HG02981 (cell line): ENCODE measurements around the gene ADAMTSL2.

ENCODE experiments used
- ATAC-seq: cut with Tn5 transposase; IDR thresholded peaks from one replicate; pipeline ENCODE4 v1.9.1; 2021; ENCODE audit warnings: mild to moderate bottlenecking, moderate library complexity; ENCODE audit not compliant: unreplicated experiment

Gene ADAMTSL2

DNA sequence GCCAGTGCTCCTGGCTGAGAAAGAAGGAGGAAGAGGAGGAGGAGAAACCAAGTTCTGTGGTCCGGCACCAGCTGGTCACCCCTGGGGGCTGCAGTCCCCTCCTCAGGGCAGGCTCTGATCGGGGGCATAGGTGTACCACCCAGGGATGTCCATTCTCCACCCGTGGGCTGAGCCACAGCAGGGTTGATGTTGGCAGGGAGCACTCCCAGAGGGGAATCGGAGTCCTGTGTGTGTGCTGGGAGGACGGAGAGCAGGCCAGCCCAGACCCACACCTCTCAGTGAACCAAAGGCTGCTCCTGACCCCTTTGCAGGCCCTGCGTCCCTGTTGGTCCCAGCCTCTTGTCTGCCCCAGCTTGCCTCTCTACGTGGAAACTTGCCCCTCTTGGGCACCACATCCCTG lies 4.6 kb upstream of the ADAMTSL2 start:
- ATAC-seq = no peak

GRCh38 chr9:133531293-133531692 lies 3.2 kb upstream of the ADAMTSL2 start:
- no peak for ATAC-seq

DNA sequence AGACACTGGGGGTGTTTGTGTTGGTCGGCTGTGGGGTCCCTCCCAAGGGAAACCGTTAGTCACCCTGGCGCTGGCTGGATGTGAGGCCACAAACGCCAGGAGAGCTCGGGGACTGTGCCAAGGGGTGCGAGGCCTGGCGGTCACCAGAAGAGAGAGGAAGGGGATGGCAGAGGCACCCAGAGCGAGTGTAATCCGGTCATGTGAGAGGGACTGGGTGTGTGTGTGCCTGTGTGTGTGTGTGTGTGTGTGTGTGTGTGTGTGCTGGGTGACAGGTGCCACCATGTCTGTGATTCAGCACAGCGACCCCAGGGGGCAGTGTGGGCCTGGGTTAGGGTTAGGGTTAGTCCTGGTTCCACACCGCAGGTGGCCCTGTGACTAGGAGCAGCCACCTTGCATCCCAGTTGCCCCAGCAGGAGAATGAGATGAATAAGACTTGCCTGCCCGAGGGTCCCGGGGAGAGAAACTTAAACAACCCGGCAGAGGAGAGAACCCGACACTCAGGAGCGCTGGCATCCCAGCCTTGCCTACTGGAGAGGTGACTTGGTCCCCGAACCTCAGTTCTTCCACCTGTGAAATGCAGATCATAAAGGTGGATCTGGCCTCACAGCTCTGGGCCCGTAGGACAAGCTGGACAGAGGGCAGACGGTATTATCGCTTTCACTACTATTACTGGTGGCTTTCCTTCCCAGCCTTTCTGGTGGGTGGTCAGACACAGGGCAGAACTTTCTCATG lies 1.4 kb upstream of the ADAMTSL2 start:
- no peak for ATAC-seq

GRCh38 chr9:133533857-133534256 lies 647 bp upstream of the ADAMTSL2 start:
- no peak for ATAC-seq

GRCh38 chr9:133535306-133535877 lies 888 bp downstream of the ADAMTSL2 start:
- no peak for ATAC-seq

DNA sequence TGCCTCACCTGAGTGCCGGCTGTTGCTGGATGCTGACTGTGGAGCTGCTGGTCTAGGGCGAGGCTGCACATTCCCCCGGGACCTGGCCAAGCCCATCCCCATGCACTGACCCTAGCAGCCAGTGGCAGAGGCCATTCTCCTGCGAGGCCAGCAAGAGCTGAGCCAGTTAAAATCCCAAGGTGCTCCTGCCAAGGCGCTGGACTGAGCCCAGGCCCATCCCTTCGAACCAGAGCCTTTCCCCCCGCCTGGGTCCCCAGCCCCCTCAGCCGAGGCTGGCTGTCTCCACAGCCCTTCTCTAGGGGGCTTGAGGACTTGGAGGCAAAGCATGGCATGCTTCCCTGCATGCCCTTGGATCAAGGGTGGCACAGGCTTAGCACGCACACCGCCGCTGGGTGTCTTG lies 1.6 kb downstream of the ADAMTSL2 start:
- ATAC-seq = no peak

GRCh38 chr9:133536536-133536935 lies 2.0 kb downstream of the ADAMTSL2 start:
- ATAC-seq = no peak

DNA sequence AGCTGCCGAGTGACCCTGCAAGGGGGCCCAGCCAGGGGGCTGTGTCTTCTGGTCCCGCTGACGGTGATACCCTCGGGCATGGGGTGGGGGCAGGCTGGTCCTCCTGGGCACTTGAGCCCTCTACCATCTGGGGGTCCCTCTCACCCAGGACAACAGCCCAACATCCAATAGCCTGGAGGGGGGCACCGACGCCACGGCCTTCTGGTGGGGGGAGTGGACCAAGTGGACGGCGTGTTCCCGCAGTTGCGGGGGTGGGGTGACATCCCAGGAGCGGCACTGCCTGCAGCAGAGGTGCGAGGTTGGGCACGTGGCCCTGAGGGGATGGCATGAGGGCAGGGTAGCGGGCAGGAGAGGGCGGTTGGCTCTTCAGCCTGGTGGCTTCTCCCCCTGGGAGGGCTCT lies 2.8 kb downstream of the ADAMTSL2 start:
- ATAC-seq = no peak

GRCh38 chr9:133538176-133538575 lies 3.7 kb downstream of the ADAMTSL2 start:
- no peak for ATAC-seq

- ATAC-seq = no peak
Observed at GRCh38 chr9:133538851-133539833, 4.6 kb downstream of the ADAMTSL2 start.

- ATAC-seq = no peak
Observed at GRCh38 chr9:133539991-133540697, 5.6 kb downstream of the ADAMTSL2 start.

- ATAC-seq = no peak
Observed at GRCh38 chr9:133540698-133541025, 6.2 kb downstream of the ADAMTSL2 start.

GRCh38 chr9:133542002-133542401 lies 7.5 kb downstream of the ADAMTSL2 start:
- no peak for ATAC-seq

- no peak for ATAC-seq
Observed at GRCh38 chr9:133543772-133544467, 9.4 kb downstream of the ADAMTSL2 start.

GRCh38 chr9:133545494-133546286 lies 11.2 kb downstream of the ADAMTSL2 start:
- ATAC-seq = no peak

- ATAC-seq = no peak
Observed at GRCh38 chr9:133546287-133546680, 11.8 kb downstream of the ADAMTSL2 start.

- ATAC-seq = no peak
Observed at GRCh38 chr9:133547116-133547515, 12.6 kb downstream of the ADAMTSL2 start.

DNA sequence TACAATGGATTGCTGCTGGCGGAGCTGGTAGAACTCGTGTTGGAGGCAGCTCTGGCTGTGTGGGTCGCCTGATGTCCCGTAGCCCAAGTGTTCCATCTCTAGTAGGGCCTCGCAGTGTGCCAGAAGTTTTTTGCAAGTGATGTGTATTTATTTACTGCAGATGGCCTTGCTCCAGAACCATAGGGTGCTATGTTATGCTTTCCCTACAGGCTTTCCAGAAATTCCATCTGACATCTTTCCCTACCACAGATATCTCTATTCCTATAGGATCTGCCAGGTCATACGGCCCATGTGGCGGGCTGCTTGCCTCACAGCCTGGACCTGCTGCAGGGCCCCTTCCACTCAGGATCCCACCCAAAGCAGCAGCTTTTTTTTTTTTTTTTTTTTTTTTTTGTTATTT lies 16.9 kb downstream of the ADAMTSL2 start:
- no peak for ATAC-seq

DNA sequence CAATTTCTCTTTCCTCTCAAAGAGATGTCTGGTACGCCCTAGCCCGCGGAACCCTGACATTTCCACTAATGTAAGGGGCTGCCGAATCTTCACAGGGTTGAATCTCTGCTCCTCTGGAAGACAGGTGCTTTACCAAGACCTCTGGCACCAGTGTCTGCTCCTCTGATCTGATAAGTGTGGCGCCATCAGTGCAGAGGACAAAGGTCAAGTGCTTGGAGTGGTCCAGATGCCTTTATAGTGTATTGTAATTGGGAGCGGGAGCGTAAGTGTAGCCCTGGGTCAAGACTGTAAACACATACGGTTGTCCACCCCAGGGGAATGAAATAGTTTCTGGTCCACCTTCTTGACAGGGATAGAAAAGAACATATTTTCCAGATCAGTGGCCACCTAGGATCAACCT lies 17.7 kb downstream of the ADAMTSL2 start:
- ATAC-seq = no peak

DNA sequence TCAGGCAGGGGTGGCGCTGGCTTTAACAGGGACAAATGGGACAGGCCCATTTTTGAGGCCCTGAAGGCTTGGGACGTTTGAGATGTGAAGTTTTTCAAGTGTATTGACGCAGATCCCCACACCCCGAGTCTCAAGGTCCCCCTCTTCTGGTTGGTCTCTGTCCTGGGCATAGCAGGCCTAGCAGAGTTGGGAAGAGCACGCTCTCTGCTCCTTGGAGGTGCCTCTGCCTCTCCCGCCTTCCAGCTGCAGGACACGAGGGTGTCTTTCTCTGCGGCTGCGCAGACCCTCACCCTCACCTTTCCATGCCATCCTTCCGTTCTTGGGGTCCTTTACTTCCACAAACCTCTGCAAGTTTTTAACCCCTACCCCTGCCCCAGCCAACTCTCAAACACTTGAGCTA lies 18.6 kb downstream of the ADAMTSL2 start:
- ATAC-seq = no peak
